Prostate gland (tissue), 2 donors: Measurements from ENCODE around the gene ATOH1. TPM values are rescaled to one million over a fixed set of nuclear protein-coding genes. Genes with fewer than 3 reads are reported as not detected.

Experiments used
- DNase-seq: peaks from one replicate; pipeline ENCODE4 v3.0.0-alpha.2; 2019; ENCODE audit warnings: low spot score
- H3K27ac ChIP-seq, 2 donors: fragments of 200-600 bp; sonication (generic); 2 replicates each; pipeline ENCODE4 v1.5.1; 2017 to 2019
- H3K27me3 ChIP-seq: fragments of 200-600 bp; sonication (generic); replicated peaks from 2 replicates; pipeline ENCODE4 v1.5.1; 2019; ENCODE audit not compliant: insufficient read depth
- H3K36me3 ChIP-seq, 2 donors: fragments of 200-600 bp; sonication (generic); 1 replicate in 1 of 2; 2 replicates in 1 of 2; pipeline versions ENCODE4 v1.5.1 to v1.8.1; 2017 to 2019
- H3K4me1 ChIP-seq: fragments of 200-600 bp; sonication (generic); replicated peaks from 2 replicates; pipeline ENCODE4 v1.5.1; 2019
- H3K4me3 ChIP-seq, 2 donors: fragments of 200-600 bp; sonication (generic); 2 replicates each; pipeline ENCODE4 v1.5.1; 2017 to 2019
- H3K9me3 ChIP-seq: fragments of 200-600 bp; sonication (generic); 2 replicates; pipeline ENCODE4 v1.5.1; 2017
- POLR2A ChIP-seq: fragments of 450-650 bp; IDR thresholded peaks from one replicate; pipeline ENCODE4 v1.6.1; 2016; ENCODE audit warnings: antibody characterized with exemption, mild to moderate bottlenecking
- POLR2AphosphoS5 ChIP-seq: sonication (generic); formaldehyde crosslinking; IDR thresholded peaks from one replicate; pipeline ENCODE4 v1.6.1; 2017; ENCODE audit warnings: antibody characterized with exemption
- WGBS: methylation state at CpG from one replicate; pipeline ENCODE4 v1.1.5; 2018; 5-methylcytosine and 5-hydroxymethylcytosine counted together
- intact Hi-C: fragments of 100-400 bp; cut with DNase I; formaldehyde crosslinking; loops from one replicate; pipeline ENCODE4 v1.14.2; 2022
- total RNA-seq, 2 donors: library from RNA; depleted of rRNA; stranded (reverse); fragments of >200 nt; gene quantifications; one replicate each; pipeline ENCODE4 v1.1.0, GENCODE V29; 2016
- TF ChIP-seq, protein P1 (sequence below), 4 experiments: fragments of 200-600 bp in 2 of 4; fragments of 450-650 bp in 2 of 4; sonication (generic) in 2 of 4; IDR thresholded peaks; 1 replicate in 3 of 4; 2 replicates in 1 of 4; pipeline ENCODE4 v1.5.1; 2016 to 2019; ENCODE audit warnings: antibody characterized with exemption in 4 of 4, mild to moderate bottlenecking in 2 of 4, moderate library complexity in 2 of 4

ATOH1 gene, protein sequence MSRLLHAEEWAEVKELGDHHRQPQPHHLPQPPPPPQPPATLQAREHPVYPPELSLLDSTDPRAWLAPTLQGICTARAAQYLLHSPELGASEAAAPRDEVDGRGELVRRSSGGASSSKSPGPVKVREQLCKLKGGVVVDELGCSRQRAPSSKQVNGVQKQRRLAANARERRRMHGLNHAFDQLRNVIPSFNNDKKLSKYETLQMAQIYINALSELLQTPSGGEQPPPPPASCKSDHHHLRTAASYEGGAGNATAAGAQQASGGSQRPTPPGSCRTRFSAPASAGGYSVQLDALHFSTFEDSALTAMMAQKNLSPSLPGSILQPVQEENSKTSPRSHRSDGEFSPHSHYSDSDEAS
- not detected for total RNA-seq

GRCh38 chr4:93828332-93828994, at the start of gene ATOH1:
ATOH1 (plus strand) TSS chr4:93828753; CDS start chr4:93828927, 174 bp downstream.
- H3K9me3 ChIP-seq = no peaks in the 10 kb centered on the region
- H3K4me1 ChIP-seq = peaks cover 7% of the 10 kb centered on the region
- TF ChIP-seq POLR2A (no peak), POLR2AphosphoS5 (no peak)
- TF ChIP-seq, protein P1, sequence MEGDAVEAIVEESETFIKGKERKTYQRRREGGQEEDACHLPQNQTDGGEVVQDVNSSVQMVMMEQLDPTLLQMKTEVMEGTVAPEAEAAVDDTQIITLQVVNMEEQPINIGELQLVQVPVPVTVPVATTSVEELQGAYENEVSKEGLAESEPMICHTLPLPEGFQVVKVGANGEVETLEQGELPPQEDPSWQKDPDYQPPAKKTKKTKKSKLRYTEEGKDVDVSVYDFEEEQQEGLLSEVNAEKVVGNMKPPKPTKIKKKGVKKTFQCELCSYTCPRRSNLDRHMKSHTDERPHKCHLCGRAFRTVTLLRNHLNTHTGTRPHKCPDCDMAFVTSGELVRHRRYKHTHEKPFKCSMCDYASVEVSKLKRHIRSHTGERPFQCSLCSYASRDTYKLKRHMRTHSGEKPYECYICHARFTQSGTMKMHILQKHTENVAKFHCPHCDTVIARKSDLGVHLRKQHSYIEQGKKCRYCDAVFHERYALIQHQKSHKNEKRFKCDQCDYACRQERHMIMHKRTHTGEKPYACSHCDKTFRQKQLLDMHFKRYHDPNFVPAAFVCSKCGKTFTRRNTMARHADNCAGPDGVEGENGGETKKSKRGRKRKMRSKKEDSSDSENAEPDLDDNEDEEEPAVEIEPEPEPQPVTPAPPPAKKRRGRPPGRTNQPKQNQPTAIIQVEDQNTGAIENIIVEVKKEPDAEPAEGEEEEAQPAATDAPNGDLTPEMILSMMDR (IDR thresholded peaks at IDR 0.05) = no peak
- no peak within 1 kb of the TSS for H3K27ac ChIP-seq
- DNase-seq = no peak
- H3K4me3 ChIP-seq = peak within 1 kb of the TSS in 1 of 2 donors; percentile 2
- intact Hi-C loops = no loop called here
- H3K36me3 ChIP-seq = no peaks in the 10 kb centered on the region
- WGBS = under 1% methylated on average over 46 of the region's 46 CpGs
- H3K27me3 ChIP-seq = peaks cover 28% of the 10 kb centered on the region

GRCh38 chr4:93779228-93779627, 49.3 kb upstream of the ATOH1 start:
- no peak for DNase-seq
- intact Hi-C loops = no loop called here
- TF ChIP-seq, protein P1 (IDR thresholded peaks at IDR 0.05) = no peak
- no peak for TF ChIP-seq POLR2AphosphoS5
- no peak for TF ChIP-seq POLR2A
- no peak overlapping the region for H3K4me3 ChIP-seq
- H3K9me3 ChIP-seq = no peaks in the 10 kb centered on the region
- H3K27me3 ChIP-seq = no peaks in the 10 kb centered on the region
- no peaks in the 10 kb centered on the region for H3K4me1 ChIP-seq
- H3K27ac ChIP-seq = no peak overlapping the region
- H3K36me3 ChIP-seq = no peaks in the 10 kb centered on the region
- WGBS = 79% methylated on average over 2 of the region's 2 CpGs

- H3K4me1 ChIP-seq = no peaks in the 10 kb centered on the region
- no peak for DNase-seq
- intact Hi-C loops = no loop called here
- H3K27me3 ChIP-seq = no peaks in the 10 kb centered on the region
- H3K36me3 ChIP-seq = no peaks in the 10 kb centered on the region
- no peak overlapping the region for H3K27ac ChIP-seq
- H3K4me3 ChIP-seq = no peak overlapping the region
- WGBS = 90% methylated on average over 5 of the region's 5 CpGs
- no peaks in the 10 kb centered on the region for H3K9me3 ChIP-seq
- TF ChIP-seq, protein P1 (IDR thresholded peaks at IDR 0.05) = no peak
Observed at GRCh38 chr4:93780080-93780479, 48.5 kb upstream of the ATOH1 start.

DNA sequence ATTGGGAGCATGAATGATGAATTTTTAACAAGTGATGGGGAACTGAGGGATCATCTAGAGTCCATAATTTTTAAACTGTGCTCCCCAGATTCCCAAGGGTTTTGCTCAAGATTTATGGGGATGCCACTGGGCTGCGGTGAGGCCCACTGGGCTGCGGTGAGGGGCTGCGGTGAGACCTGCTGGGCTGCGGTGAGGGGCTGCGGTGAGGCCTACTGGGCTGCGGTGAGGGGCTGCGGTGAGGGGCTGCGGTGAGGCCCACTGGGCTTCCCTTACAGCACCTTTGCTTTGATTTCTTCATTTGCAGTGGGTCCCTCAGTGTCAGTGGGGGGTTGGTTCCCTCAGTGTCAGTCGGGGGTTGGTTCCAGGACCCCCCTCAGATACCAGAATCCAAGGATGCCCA, 47.4 kb upstream of the ATOH1 start:
- Histone ChIP-seq H3K9me3 (no peaks in the 10 kb centered on the region), H3K27ac (no peak overlapping the region), H3K4me3 (no peak overlapping the region), H3K27me3 (no peaks in the 10 kb centered on the region), H3K36me3 (no peaks in the 10 kb centered on the region), H3K4me1 (no peaks in the 10 kb centered on the region)
- WGBS = 90% methylated on average over 9 of the region's 9 CpGs
- DNase-seq = no peak
- TF ChIP-seq POLR2AphosphoS5 (no peak), POLR2A (no peak)
- TF ChIP-seq, protein P1 (IDR thresholded peaks at IDR 0.05) = no peak
- intact Hi-C loops = no loop called here

DNA sequence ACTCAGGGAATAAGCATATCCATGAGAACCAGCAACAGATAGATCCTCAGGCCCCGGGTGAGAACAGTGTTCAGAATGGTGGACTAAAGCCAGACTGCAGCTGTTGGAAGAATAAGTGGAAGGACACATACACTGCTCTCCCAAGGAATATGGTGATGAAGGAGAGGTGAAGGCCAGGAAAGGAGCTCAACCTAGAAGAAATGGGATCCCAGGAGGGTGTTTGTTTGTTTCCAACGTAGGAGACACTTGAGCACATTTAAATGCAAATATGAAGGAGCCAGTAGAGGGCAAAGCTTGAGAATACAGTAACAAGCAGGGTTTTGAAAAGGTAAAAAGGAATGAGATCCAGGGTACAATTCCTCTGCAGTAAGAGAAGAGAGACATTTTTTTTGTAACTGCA, 42.4 kb upstream of the ATOH1 start:
- no peaks in the 10 kb centered on the region for H3K27me3 ChIP-seq
- H3K4me3 ChIP-seq = no peak overlapping the region
- H3K9me3 ChIP-seq = no peaks in the 10 kb centered on the region
- no peak for DNase-seq
- TF ChIP-seq POLR2A = no peak
- TF ChIP-seq, protein P1 (IDR thresholded peaks at IDR 0.05) = no peak
- no peak for TF ChIP-seq POLR2AphosphoS5
- no peak overlapping the region for H3K27ac ChIP-seq
- H3K4me1 ChIP-seq = no peaks in the 10 kb centered on the region
- 58% methylated on average over 2 of the region's 2 CpGs for WGBS
- H3K36me3 ChIP-seq = no peaks in the 10 kb centered on the region
- intact Hi-C loops = no loop called here
